T-cell (primary cell): ENCODE measurements around the gene MYO15A. TPM values are rescaled to one million over a fixed set of nuclear protein-coding genes. Genes with fewer than 3 reads are reported as not detected.
A peak's percentile ranks its signal among the peaks of the same experiment; 100 is the strongest.

Experiments
- ATAC-seq, 4 experiments: fragments of 200-7000 bp in 3 of 4; fragments of 150-1000 bp in 1 of 4; cut with Tn5 transposase; replicated peaks in 1 of 4; 1 replicate in 3 of 4; 2 replicates in 1 of 4; pipeline ENCODE4 v1.10.0; 2021; ENCODE audit warnings: moderate library complexity in 3 of 4, mild to moderate bottlenecking in 2 of 4, moderate number of reproducible peaks in 1 of 4
- CTCF ChIA-PET, 2 donors: fragments of 300-600 bp; sonication (Branson Sonifier 250); formaldehyde crosslinking; loops; one replicate each; lab custom pipeline; 2022; ENCODE audit warnings: antibody characterized with exemption in 2 of 2; lab: Charles Lee
- POLR2A ChIA-PET, 2 donors: fragments of 300-600 bp; sonication (Branson Sonifier 250); formaldehyde crosslinking; loops; one replicate each; lab custom pipeline; 2022; ENCODE audit warnings: antibody characterized with exemption in 2 of 2; lab: Charles Lee
- DNase-seq, 35 experiments: peaks; one replicate each; pipeline versions ENCODE4 v3.0.0 to v3.0.0-alpha.2; 2013 to 2023
- H3K27ac ChIP-seq: one replicate; pipeline ENCODE4 v1.5.1; 2013; ENCODE audit warnings: low read length
- H3K27me3 ChIP-seq, 2 experiments: replicated peaks in 1 of 2; 1 replicate in 1 of 2; 2 replicates in 1 of 2; pipeline versions ENCODE4 v1.6.1 to v1.7.0; 2013; ENCODE audit warnings: low read length in 1 of 2, mixed read lengths in 1 of 2; ENCODE audit not compliant: control insufficient read depth in 2 of 2, insufficient read depth in 2 of 2; ENCODE audit errors: extremely low read depth in 1 of 2
- H3K36me3 ChIP-seq, 2 donors: 1 replicate in 1 of 2; 2 replicates in 1 of 2; pipeline versions ENCODE4 v1.6.1 to v1.7.0; 2013; ENCODE audit warnings: low read length in 1 of 2; ENCODE audit not compliant: control insufficient read depth in 2 of 2, insufficient read depth in 1 of 2; ENCODE audit errors: extremely low read depth in 1 of 2
- H3K4me1 ChIP-seq, 2 experiments: 1 replicate in 1 of 2; 2 replicates in 1 of 2; pipeline versions ENCODE4 v1.6.1 to v1.7.0; 2013; ENCODE audit warnings: low read length in 2 of 2, mixed read lengths in 1 of 2; ENCODE audit not compliant: insufficient read depth in 2 of 2, control insufficient read depth in 1 of 2; ENCODE audit errors: extremely low read depth in 1 of 2
- H3K4me3 ChIP-seq, 2 donors: 1 replicate in 1 of 2; 2 replicates in 1 of 2; pipeline versions ENCODE4 v1.5.1 to v1.7.0; 2013; ENCODE audit warnings: mild to moderate bottlenecking in 2 of 2, low read length in 1 of 2, moderate library complexity in 1 of 2; ENCODE audit not compliant: control insufficient read depth in 1 of 2; ENCODE audit errors: extremely low read depth in 1 of 2
- H3K9me3 ChIP-seq: 2 replicates; pipeline ENCODE4 v1.7.0; 2013
- H3K27ac Mint-ChIP-seq, 2 donors: one replicate each; pipeline ENCODE4 v1.8.0; 2020 to 2021; ENCODE audit warnings: mild to moderate bottlenecking in 2 of 2, mixed read lengths in 2 of 2
- H3K27me3 Mint-ChIP-seq, 2 donors: one replicate each; pipeline ENCODE4 v1.8.0; 2021 to 2022; ENCODE audit warnings: mixed read lengths in 2 of 2
- H3K36me3 Mint-ChIP-seq: one replicate; pipeline ENCODE4 v1.8.0; 2021; ENCODE audit warnings: mixed read lengths
- H3K4me1 Mint-ChIP-seq, 3 donors: one replicate each; pipeline ENCODE4 v1.8.0; 2020 to 2022; ENCODE audit warnings: mixed read lengths in 3 of 3, mild to moderate bottlenecking in 1 of 3
- H3K4me3 Mint-ChIP-seq, 3 donors: one replicate each; pipeline ENCODE4 v1.8.0; 2020 to 2022; ENCODE audit warnings: mild to moderate bottlenecking in 3 of 3, mixed read lengths in 3 of 3, moderate library complexity in 3 of 3
- H3K9me3 Mint-ChIP-seq, 3 donors: one replicate each; pipeline ENCODE4 v1.8.0; 2020 to 2022; ENCODE audit warnings: mixed read lengths in 3 of 3
- WGBS: methylation state at CpG from one replicate; pipeline ENCODE4 v1.1.5; 2013; ENCODE audit warnings: missing lambda C conversion rate; ENCODE audit not compliant: insufficient coverage; 5-methylcytosine and 5-hydroxymethylcytosine counted together
- total RNA-seq, 35 experiments: library from RNA in 6 of 35; stranded (reverse) in 6 of 35; fragments of 120-200 nt in 1 of 35; gene quantifications; one replicate each; pipeline versions ENCODE4 v1.2.1 to v1.2.4 and lab custom pipeline; 2013 to 2026

MYO15A gene
- total RNA-seq, 5 donors from 2014 or later (not counting 1 experiment from before 2014, with no cell fraction given), result 0.76 to 1.9 (median 1.3) TPM

DNA sequence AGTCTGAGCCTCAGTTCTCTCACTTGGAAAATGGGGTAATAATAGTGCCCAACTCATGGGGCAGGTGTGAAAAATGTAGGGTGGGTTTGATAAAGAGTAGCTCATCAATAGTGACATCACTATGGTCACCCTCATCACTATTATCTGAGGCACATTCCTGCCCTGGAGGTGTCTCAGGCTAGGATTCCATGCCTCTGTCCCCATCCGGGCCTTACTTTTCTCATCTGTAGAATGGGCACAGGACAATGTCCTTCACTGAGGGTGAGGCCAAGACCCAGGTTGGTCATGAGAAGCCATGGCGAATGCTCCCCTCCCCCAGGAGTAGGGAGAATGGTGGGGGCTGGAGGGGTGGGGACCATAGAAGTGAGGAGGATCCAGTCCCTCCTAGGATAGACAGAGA lies 30.5 kb downstream of the MYO15A start:
- POLR2A ChIA-PET, result no interaction called here
- no peak overlapping the region for H3K27ac ChIP-seq
- Mint-ChIP-seq H3K36me3 (no peaks in the 10 kb centered on the region), H3K4me3 (no peak overlapping the region), H3K27me3 (peaks cover 0 to 4% of the 10 kb centered on the region in 2 donors), H3K27ac (no peak overlapping the region), H3K4me1 (peaks cover 3 to 7% (median 4%) of the 10 kb centered on the region in 3 donors), H3K9me3 (no peaks in the 10 kb centered on the region)
- ATAC-seq, result no peak
- peaks cover 0 to 28% of the 10 kb centered on the region in 2 experiments for H3K27me3 ChIP-seq
- no CpG with 5 or more reads among the region's 2 CpGs for WGBS
- H3K36me3 ChIP-seq, result no peaks in the 10 kb centered on the region
- no peaks in the 10 kb centered on the region for H3K9me3 ChIP-seq
- CTCF ChIA-PET, result no interaction called here
- no peak overlapping the region for H3K4me3 ChIP-seq
- peaks cover 0 to 7% of the 10 kb centered on the region in 2 experiments for H3K4me1 ChIP-seq
- no peak for DNase-seq

DNA sequence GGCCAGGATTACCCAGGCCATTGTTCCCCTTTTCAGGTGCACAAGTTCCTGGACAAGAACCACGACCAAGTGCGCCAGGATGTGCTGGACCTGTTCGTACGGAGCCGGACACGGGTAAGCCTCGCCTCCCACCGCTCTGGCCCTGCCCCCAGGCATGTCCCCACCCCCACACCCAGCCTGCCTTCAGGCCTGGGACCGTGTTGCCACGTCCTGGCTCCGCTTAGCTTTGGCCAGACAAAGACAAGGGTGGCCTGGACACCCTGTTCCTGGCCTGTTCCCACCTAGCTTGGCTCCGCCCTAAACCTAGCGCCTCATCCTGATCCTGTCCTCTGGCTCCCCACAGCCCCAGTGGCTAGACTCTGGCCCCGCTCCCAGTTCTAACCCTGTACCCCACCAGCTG lies 30.9 kb downstream of the MYO15A start:
- Mint-ChIP-seq H3K4me1 (peaks cover 3 to 7% (median 4%) of the 10 kb centered on the region in 3 donors), H3K36me3 (no peaks in the 10 kb centered on the region), H3K27me3 (peaks cover 0 to 4% of the 10 kb centered on the region in 2 donors), H3K27ac (no peak overlapping the region), H3K4me3 (no peak overlapping the region), H3K9me3 (no peaks in the 10 kb centered on the region)
- H3K4me1 ChIP-seq, result peaks cover 0 to 7% of the 10 kb centered on the region in 2 experiments
- WGBS, result 86% methylated on average over 14 of the region's 14 CpGs
- H3K4me3 ChIP-seq, result no peak overlapping the region
- peaks cover 0 to 28% of the 10 kb centered on the region in 2 experiments for H3K27me3 ChIP-seq
- H3K9me3 ChIP-seq, result no peaks in the 10 kb centered on the region
- no peak overlapping the region for H3K27ac ChIP-seq
- H3K36me3 ChIP-seq, result no peaks in the 10 kb centered on the region
- ATAC-seq (no peak), DNase-seq (no peak)
- ChIA-PET CTCF (interaction anchor here in 1 of 2 donors (0.8 kb wide), 1 partner anchor 44 kb away, joined by 3 read pairs; the partner anchor contains the start of gene ALKBH5), POLR2A (no interaction called here)

DNA sequence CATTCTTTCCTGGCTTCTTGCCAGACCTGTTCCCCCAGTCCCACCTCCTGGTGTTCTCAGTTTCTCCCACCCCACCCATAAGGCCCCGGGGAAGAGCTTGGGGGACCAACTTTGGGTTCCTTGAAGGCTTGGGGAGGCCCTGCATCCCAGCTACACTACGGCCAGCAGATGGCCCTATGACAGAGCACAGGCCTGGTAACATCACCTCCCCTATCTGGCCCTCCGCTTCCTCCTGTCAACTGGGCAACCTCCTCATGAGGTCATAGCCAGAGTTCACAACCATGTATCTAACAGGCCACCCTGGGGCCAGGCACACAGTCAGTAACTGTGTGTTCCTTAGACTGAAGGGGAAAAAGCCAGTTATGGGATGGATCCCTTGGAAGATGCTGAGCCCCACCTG lies 31.4 kb downstream of the MYO15A start:
- H3K36me3 Mint-ChIP-seq, result no peaks in the 10 kb centered on the region
- no peak overlapping the region for H3K27ac Mint-ChIP-seq
- DNase-seq, result no peak
- Histone ChIP-seq H3K36me3 (no peaks in the 10 kb centered on the region), H3K4me1 (peaks cover 0 to 7% of the 10 kb centered on the region in 2 experiments), H3K27ac (no peak overlapping the region), H3K9me3 (no peaks in the 10 kb centered on the region), H3K27me3 (peaks cover 0 to 28% of the 10 kb centered on the region in 2 experiments), H3K4me3 (no peak overlapping the region)
- whole genome bisulfite sequencing, result 83% methylated on average over 3 of the region's 3 CpGs
- no peak overlapping the region for H3K4me3 Mint-ChIP-seq
- peaks cover 3 to 7% (median 4%) of the 10 kb centered on the region in 3 donors for H3K4me1 Mint-ChIP-seq
- ChIA-PET CTCF (interaction anchor here in 1 of 2 donors (0.8 kb wide), 1 partner anchor 43 kb away, joined by 3 read pairs; the partner anchor contains the start of gene ALKBH5), POLR2A (no interaction called here)
- H3K9me3 Mint-ChIP-seq, result no peaks in the 10 kb centered on the region
- H3K27me3 Mint-ChIP-seq, result peaks cover 0 to 4% of the 10 kb centered on the region in 2 donors
- ATAC-seq, result no peak

DNA sequence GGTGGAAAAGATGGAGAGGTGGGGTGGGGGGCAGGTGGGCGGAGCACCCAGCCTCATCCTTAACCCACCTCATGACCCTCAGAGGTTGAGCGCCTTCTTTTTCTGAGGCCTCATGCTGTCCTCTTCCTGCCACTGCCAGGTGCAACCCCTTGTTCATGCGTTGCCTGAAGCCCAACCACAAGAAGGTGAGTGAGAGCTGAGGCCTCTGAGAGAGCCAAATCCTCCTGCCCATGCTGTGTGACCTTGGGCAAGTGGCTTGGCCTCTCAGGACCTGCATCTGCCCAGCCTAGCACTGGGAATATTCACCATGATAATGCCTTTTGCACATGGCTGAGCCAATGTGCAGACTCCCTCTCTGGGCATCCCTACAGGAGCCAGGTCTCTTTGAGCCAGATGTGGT lies 32.1 kb downstream of the MYO15A start:
- H3K9me3 Mint-ChIP-seq, result no peaks in the 10 kb centered on the region

GRCh38 chr17:18141210-18141803 lies 32.8 kb downstream of the MYO15A start:
- Mint-ChIP-seq H3K4me3 (no peak overlapping the region), H3K36me3 (no peaks in the 10 kb centered on the region), H3K4me1 (peaks cover 3 to 7% (median 4%) of the 10 kb centered on the region in 3 donors), H3K27me3 (peaks cover 0 to 4% of the 10 kb centered on the region in 2 donors), H3K9me3 (no peaks in the 10 kb centered on the region), H3K27ac (no peak overlapping the region)
- WGBS, result 55% methylated on average over 5 of the region's 9 CpGs
- Histone ChIP-seq H3K4me1 (peaks cover 0 to 7% of the 10 kb centered on the region in 2 experiments), H3K36me3 (no peaks in the 10 kb centered on the region), H3K27me3 (peaks cover 0 to 28% of the 10 kb centered on the region in 2 experiments), H3K9me3 (no peaks in the 10 kb centered on the region), H3K4me3 (no peak overlapping the region), H3K27ac (no peak overlapping the region)
- ChIA-PET CTCF (interaction anchor here (0.6 kb wide), 2 partner anchors 84 to 127 kb away, joined by 3 read pairs; partner anchors contain the start of gene LLGL1 (in 1 of the 2)), POLR2A (no interaction called here)
- ATAC-seq, result peak; percentile 66 to 71 (median 66)
- DNase-seq, result peak in 22 of 35 experiments; percentile 7 to 80 (median 30)

More for the DNA sequence above, 32.1 kb downstream of the MYO15A start:
- ChIA-PET POLR2A (no interaction called here), CTCF (no interaction called here)
- Mint-ChIP-seq H3K27me3 (peaks cover 0 to 4% of the 10 kb centered on the region in 2 donors), H3K4me1 (peaks cover 3 to 7% (median 4%) of the 10 kb centered on the region in 3 donors), H3K4me3 (no peak overlapping the region), H3K27ac (no peak overlapping the region), H3K36me3 (no peaks in the 10 kb centered on the region)
- Histone ChIP-seq H3K4me3 (no peak overlapping the region), H3K27me3 (peaks cover 0 to 28% of the 10 kb centered on the region in 2 experiments), H3K36me3 (no peaks in the 10 kb centered on the region), H3K9me3 (no peaks in the 10 kb centered on the region), H3K27ac (no peak overlapping the region), H3K4me1 (peaks cover 0 to 7% of the 10 kb centered on the region in 2 experiments)
- ATAC-seq (no peak), DNase-seq (no peak)
- WGBS, result 73% methylated on average over 1 of the region's 3 CpGs

- DNase-seq (no peak), ATAC-seq (no peak)
- WGBS, result 100% methylated on average over 2 of the region's 3 CpGs
- ChIA-PET POLR2A (no interaction called here), CTCF (no interaction called here)
- Histone ChIP-seq H3K27ac (no peak overlapping the region), H3K4me3 (no peak overlapping the region), H3K36me3 (no peaks in the 10 kb centered on the region), H3K4me1 (peaks cover 0 to 7% of the 10 kb centered on the region in 2 experiments), H3K27me3 (peaks cover 0 to 21% of the 10 kb centered on the region in 2 experiments), H3K9me3 (no peaks in the 10 kb centered on the region)
- Mint-ChIP-seq H3K36me3 (no peaks in the 10 kb centered on the region), H3K4me1 (peaks cover 3 to 7% (median 4%) of the 10 kb centered on the region in 3 donors), H3K9me3 (no peaks in the 10 kb centered on the region), H3K4me3 (no peak overlapping the region), H3K27me3 (peaks cover 0 to 4% of the 10 kb centered on the region in 2 donors), H3K27ac (no peak overlapping the region)
Observed at GRCh38 chr17:18142417-18142816, 33.9 kb downstream of the MYO15A start.
